ENCODE data around the gene RAB19. TPM values are rescaled to one million over a fixed set of nuclear protein-coding genes. Genes with fewer than 3 reads are reported as not detected.

RAB19 gene
- total and polyA plus RNA-seq, 4 donors = 0.24 to 3.2 (median 2.0) TPM

DNA sequence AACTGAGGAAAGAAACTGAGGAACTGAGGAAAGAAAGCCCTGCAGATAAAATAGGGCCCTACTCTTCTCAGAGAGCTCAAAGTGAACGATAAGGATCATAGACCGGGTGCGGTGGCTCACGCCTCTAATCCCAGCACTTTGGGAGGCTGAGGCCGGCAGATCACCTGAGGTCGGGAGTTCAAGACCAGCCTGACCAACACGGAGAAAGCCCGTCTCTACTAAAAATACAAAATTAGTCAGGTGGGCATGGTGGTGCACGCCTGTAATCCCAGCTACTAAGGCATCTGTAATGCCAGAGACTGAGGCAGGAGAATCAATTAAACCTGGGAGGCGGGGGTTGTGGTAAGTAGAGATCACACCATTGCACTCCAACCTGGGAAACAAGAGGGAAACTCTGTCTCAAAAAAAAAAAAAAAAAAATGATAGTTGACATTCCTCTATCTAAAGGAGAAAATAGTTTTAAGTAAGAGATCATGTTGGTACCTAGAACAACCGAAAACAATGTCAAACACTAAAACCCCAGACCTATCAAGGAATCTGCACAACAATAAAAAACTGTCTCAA lies 72.9 kb downstream of the RAB19 start:
- H3K36me3 ChIP-seq (ENCODE audit: control insufficient read depth in 4 of 4, insufficient read depth in 4 of 4, low read length in 4 of 4) = no peaks in the 10 kb centered on the region
- H3K27me3 ChIP-seq (ENCODE audit: control insufficient read depth in 3 of 3, insufficient read depth in 3 of 3, low read length in 2 of 3) = no peaks in the 10 kb centered on the region
- no peak overlapping the region for H3K27ac ChIP-seq (ENCODE audit: low read depth in 1 of 2, low read length in 1 of 2)
- TF ChIP-seq, protein P1, sequence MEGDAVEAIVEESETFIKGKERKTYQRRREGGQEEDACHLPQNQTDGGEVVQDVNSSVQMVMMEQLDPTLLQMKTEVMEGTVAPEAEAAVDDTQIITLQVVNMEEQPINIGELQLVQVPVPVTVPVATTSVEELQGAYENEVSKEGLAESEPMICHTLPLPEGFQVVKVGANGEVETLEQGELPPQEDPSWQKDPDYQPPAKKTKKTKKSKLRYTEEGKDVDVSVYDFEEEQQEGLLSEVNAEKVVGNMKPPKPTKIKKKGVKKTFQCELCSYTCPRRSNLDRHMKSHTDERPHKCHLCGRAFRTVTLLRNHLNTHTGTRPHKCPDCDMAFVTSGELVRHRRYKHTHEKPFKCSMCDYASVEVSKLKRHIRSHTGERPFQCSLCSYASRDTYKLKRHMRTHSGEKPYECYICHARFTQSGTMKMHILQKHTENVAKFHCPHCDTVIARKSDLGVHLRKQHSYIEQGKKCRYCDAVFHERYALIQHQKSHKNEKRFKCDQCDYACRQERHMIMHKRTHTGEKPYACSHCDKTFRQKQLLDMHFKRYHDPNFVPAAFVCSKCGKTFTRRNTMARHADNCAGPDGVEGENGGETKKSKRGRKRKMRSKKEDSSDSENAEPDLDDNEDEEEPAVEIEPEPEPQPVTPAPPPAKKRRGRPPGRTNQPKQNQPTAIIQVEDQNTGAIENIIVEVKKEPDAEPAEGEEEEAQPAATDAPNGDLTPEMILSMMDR (IDR thresholded peaks at IDR 0.05; ENCODE audit: control extremely low read depth, extremely low read depth) = no peak
- DNase-seq (no peak), ATAC-seq (ENCODE audit: insufficient read depth, low FRiP score) (no peak)
- 79 to 83% methylated on average over 11 of the region's 11 CpGs for WGBS, 2 donors
- H3K9me3 ChIP-seq (ENCODE audit: control insufficient read depth in 4 of 4, insufficient read depth in 3 of 4, low read length in 3 of 4) = no peaks in the 10 kb centered on the region
- no peak overlapping the region for H3K4me3 ChIP-seq
- no peak overlapping the region for H3K9ac ChIP-seq (ENCODE audit: insufficient read depth in 1 of 2, low read length in 2 of 2)
- H3K4me1 ChIP-seq (ENCODE audit: control insufficient read depth in 5 of 5, insufficient read depth in 5 of 5, low read length in 5 of 5) = peaks cover 0 to 13% (median 3%) of the 10 kb centered on the region in 5 donors

Small RNA genes lying within 50 kb of the gene (small RNA-seq; reads per million reads assigned to genes)
- gene RNA5SP247 (ENCODE audit: low replicate concordance) (not detected), gene RNA5SP248 (ENCODE audit: low replicate concordance) (4.9 reads per million, percentile 94 among the genes with 10 or more reads in this experiment)

Other genes with a start within 250 kb of the RAB19 start
- gene KDM7A, start 227.1 kb upstream of the RAB19 start, total RNA-seq = 10 to 100 TPM; 14.0 to 30.7 TPM
- 1 to 10 TPM; 3.1 to 9.1 TPM for gene KDM7A, start 227.1 kb upstream of the RAB19 start, polyA plus RNA-seq
- gene SLC37A3, start 5.5 kb upstream of the RAB19 start, total RNA-seq = 10 to 100 TPM; 31.3 to 53.4 TPM
- 10 to 100 TPM; 19.2 to 22.3 TPM for gene SLC37A3, start 5.5 kb upstream of the RAB19 start, polyA plus RNA-seq
- gene MKRN1, start 75.4 kb downstream of the RAB19 start, total RNA-seq = 100 to 1,000 TPM in 1 of 2 donors, 10 to 100 TPM in 1; 76.7 to 104 TPM
- gene MKRN1, start 75.4 kb downstream of the RAB19 start, polyA plus RNA-seq = 10 to 100 TPM; 46.9 to 47.3 TPM
- 10 to 100 TPM; 12.8 to 32.4 TPM for gene DENND2A, start 236.8 kb downstream of the RAB19 start, total RNA-seq
- 1 to 10 TPM; 4.1 to 6.6 TPM for gene DENND2A, start 236.8 kb downstream of the RAB19 start, polyA plus RNA-seq

All from lung (tissue), 13 donors.